Limb (tissue), 2 donors: ENCODE data around the gene SMIM38.
A peak's percentile ranks its signal among the peaks of the same experiment; 100 is the strongest.
"Not testable (repeated sequence)": the region's sequence is repeated elsewhere in the genome, so short reads cannot be mapped to it uniquely, and the experiment has no call there.

Experiments
- DNase-seq, 2 donors: peaks; one replicate each; pipeline ENCODE4 v3.0.0-alpha.2; 2016; ENCODE audit errors: extremely low spot score in 2 of 2

SMIM38 gene

DNA sequence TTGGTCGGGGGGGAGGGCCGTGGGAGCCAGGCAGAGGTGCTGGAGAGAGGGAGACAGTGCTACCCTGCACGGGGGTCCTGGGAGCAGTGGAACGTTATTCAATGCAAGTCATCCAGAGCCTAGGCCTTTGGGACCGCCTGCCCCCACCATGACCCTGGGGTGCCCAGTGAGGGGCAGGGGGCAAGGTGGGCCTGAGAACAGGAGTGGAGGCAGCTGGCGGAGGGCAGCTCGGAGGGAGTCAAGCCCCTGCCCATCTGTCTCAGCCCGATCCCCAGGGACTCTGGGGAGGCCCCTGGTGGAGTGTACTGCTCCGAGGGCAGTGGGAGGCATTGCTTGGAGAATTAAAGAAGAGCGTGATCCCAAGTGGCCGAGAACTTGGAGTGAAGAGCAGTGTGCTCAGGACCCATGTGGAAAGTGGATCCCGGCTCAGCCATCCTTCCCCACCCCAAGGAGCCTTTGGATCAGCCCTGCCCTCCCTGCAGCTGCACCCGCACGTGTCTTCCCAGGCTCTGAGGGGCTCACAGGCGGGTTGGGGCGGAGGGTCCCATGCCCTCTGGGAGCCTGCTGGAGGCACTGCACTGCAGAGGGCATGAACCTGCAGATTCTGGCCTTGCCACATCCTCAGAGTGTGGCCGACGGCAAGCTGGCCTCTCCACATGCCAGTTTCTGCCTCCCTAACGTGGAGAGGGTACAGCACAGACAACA lies 34.0 kb upstream of the SMIM38 start:
- peak in 1 of 2 donors; percentile 28 for DNase-seq

- no peak for DNase-seq
These were observed 33.5 kb upstream of the SMIM38 start for GRCh38 chr11:69122326-69122629.

- peak in 1 of 2 donors; percentile 67 for DNase-seq
These were observed 32.9 kb upstream of the SMIM38 start for GRCh38 chr11:69122630-69123431.

DNA sequence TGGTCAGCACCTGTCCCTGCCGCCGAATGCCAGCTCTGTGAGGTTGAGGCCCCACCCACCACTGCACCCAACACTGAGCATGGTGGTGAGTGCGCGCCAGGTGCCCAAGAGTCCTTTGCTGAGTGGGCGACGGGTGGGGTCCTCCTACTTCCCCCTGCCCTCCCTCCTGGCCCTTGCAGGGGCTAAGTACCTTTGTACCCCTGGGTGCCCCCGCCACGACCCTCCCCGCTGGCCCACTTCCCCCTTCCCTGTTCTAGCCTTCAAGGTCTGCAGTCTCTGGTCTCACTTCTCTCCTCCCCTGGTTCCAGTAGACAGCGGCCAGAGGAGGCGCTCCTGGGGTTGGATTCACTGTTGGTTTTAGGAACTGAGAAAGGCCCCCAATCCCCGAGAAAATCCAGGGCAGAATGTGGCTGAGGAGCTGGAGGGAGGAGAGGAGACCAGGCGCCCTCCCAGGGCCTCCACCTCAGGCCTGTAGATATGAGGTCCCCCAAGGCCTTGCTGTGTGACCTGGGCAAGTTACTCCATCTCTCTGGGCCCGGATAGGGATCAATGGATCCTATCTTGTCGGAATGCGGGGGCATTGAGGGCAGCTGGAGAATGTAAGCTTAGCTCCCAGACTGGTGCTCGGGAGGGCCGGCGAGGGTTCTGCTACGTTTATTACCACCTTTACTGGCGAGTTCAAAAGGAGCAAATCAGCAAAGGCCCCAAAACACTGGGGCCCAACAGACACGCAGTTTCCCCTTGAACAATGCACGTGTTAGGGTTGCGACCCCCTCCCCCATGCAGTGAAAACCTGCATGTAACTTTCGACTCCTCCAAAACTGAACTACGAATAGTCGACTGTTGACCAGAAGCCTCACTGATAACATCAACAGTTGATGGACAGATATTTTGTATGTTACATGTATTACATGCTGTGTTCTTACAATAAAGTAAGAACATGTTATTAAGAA lies 31.9 kb upstream of the SMIM38 start:
- peak in 1 of 2 donors; percentile 15 for DNase-seq

DNA sequence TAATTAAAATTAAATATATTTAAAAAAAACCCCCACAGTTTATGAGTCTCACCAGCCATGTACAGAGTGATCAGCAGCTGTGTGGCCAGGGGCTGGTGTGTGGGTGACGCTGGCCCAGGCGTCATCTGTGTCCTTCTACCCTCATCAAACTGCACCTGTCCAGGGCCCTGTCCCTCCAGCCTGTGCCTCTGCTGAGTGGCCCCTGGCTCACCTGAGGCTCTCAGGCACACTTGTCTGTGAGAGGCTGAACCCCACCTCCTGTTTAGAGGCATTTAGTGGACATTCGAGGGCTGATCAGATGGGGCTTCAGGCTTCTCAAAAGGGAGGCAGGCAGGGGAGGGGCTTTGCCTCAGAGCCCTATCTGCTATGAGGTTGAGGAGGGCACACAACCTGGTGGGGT lies 29.9 kb upstream of the SMIM38 start:
- DNase-seq, result no peak

GRCh38 chr11:69126286-69126685 lies 29.4 kb upstream of the SMIM38 start:
- no peak for DNase-seq

GRCh38 chr11:69127081-69127850 lies 28.5 kb upstream of the SMIM38 start:
- DNase-seq, result peak in 1 of 2 donors; percentile 67

GRCh38 chr11:69127884-69128283 lies 27.9 kb upstream of the SMIM38 start:
- no peak for DNase-seq

GRCh38 chr11:69129053-69129452 lies 26.7 kb upstream of the SMIM38 start:
- DNase-seq, result no peak

- no peak for DNase-seq
These were observed 26.1 kb upstream of the SMIM38 start for GRCh38 chr11:69129647-69130046.

- no peak for DNase-seq
These were observed 25.1 kb upstream of the SMIM38 start for GRCh38 chr11:69130654-69131053.

GRCh38 chr11:69131121-69131566 lies 24.6 kb upstream of the SMIM38 start:
- no peak for DNase-seq

- DNase-seq, result peak; percentile 52 to 83
These were observed 24.0 kb upstream of the SMIM38 start for GRCh38 chr11:69131644-69132300.

GRCh38 chr11:69132301-69132670 lies 23.4 kb upstream of the SMIM38 start:
- DNase-seq, result no peak

DNA sequence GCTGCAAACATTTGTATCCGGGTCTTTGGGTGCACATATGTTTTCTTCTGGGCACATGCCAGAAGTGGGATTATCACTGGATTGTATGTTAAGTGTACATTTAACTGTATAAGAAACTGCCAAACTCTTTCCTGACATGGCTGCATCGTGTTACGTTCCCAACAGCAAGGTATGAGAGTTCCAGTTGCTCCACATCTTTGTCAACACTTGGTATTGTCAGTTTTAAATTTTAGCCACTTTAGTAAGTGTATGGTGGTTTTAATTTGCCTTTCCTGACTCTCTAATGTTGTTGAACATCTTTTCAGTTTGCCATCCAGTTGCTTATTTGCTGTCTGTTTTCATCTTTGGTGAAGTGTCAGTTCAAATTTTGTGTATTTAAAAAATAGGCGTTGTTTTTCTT lies 22.5 kb upstream of the SMIM38 start:
- no peak for DNase-seq

GRCh38 chr11:69134182-69134581 lies 21.6 kb upstream of the SMIM38 start:
- DNase-seq, result not testable (repeated sequence)

GRCh38 chr11:69134957-69135356 lies 20.8 kb upstream of the SMIM38 start:
- no peak for DNase-seq

GRCh38 chr11:69135420-69136363 lies 20.0 kb upstream of the SMIM38 start:
- DNase-seq, result no peak

DNA sequence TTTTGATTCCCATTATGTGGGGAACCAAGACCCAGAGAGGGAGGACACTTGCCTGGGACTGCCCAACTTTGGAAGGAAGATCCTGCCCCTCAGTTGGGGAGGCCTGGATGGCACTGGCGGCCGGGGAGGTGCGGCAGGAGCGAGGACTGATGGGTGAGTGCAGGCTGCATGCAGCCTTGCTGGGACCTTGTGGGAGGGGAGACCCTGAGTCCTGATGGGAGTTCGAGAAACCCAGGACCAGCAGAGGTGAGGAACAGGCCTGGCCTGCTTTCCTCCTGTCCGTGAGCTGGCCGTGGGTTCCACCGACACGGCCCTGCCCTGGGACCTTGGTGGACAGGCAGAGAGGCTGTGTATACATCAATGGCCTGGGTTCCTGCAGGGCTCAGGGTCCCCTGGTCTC lies 19.3 kb upstream of the SMIM38 start:
- no peak for DNase-seq
